ENCODE data around the gene TNIP2. TPM values are rescaled to one million over a fixed set of nuclear protein-coding genes. Genes with fewer than 3 reads are reported as not detected.

The TNIP2 gene
- total and polyA plus RNA-seq, 8 donors, result 11.4 to 25.4 (median 17.9) TPM

GRCh38 chr4:2798399-2799223 lies 42.5 kb upstream of the TNIP2 start:
- ATAC-seq, result no peak
- no peak for FAIRE-seq
- H3K4me3 ChIP-seq, result peak overlapping the region in 1 of 4 donors; percentile 26

GRCh38 chr4:2797545-2798305 lies 41.6 kb upstream of the TNIP2 start:
- intact Hi-C loops (cut with DNase I), result no loop called here
- Histone ChIP-seq H3K4me1 (peaks cover 29 to 77% (median 51%) of the 10 kb centered on the region in 3 donors), H3K4me3 (peak overlapping the region in 1 of 4 donors; percentile 26), H3K9me3 (no peaks in the 10 kb centered on the region), H3K36me3 (no peaks in the 10 kb centered on the region), H3K27me3 (no peaks in the 10 kb centered on the region), H3K27ac (peak overlapping the region in 3 of 4 donors; percentile 81 to 85 (median 84))
- TF ChIP-seq CTCF (IDR thresholded peaks at IDR 0.05), result no peak
- FAIRE-seq (no peak), ATAC-seq (peak; percentile 24 to 55 (median 30)), DNase-seq (peak; percentile 69 to 90 (median 81))
- WGBS, 2 donors, result 41% methylated on average over 23 of the region's 23 CpGs

More at GRCh38 chr4:2798399-2799223, 42.5 kb upstream of the TNIP2 start:
- no peak for TF ChIP-seq CTCF (IDR thresholded peaks at IDR 0.05)
- DNase-seq, result peak in 5 of 6 donors; percentile 40 to 75 (median 62)
- Histone ChIP-seq H3K36me3 (no peaks in the 10 kb centered on the region), H3K27ac (peak overlapping the region in 3 of 4 donors; percentile 81 to 85 (median 84)), H3K9me3 (no peaks in the 10 kb centered on the region), H3K4me1 (peaks cover 28 to 77% (median 51%) of the 10 kb centered on the region in 3 donors), H3K27me3 (no peaks in the 10 kb centered on the region)
- intact Hi-C loops (cut with DNase I), result no loop called here
- 72 to 74% methylated on average over 29 of the region's 29 CpGs for WGBS, 2 donors

- Histone ChIP-seq H3K4me3 (peak overlapping the region in 1 of 4 donors; percentile 26), H3K36me3 (no peaks in the 10 kb centered on the region), H3K27ac (peak overlapping the region; percentile 29 to 85 (median 82)), H3K9me3 (no peaks in the 10 kb centered on the region), H3K27me3 (no peaks in the 10 kb centered on the region), H3K4me1 (peaks cover 29 to 80% (median 51%) of the 10 kb centered on the region in 3 donors)
- ATAC-seq, result no peak
- 54 to 65% methylated on average over 13 of the region's 13 CpGs for WGBS, 2 donors
- no peak for TF ChIP-seq CTCF (IDR thresholded peaks at IDR 0.05)
- peak in 5 of 6 donors; percentile 26 to 66 (median 51) for DNase-seq
- FAIRE-seq, result no peak
- intact Hi-C loops (cut with DNase I), result no loop called here
Observed at GRCh38 chr4:2796849-2797544, 40.9 kb upstream of the TNIP2 start.

GRCh38 chr4:2795893-2796848 lies 40.0 kb upstream of the TNIP2 start:
- Histone ChIP-seq H3K27ac (peak overlapping the region; percentile 29 to 85 (median 82)), H3K4me3 (peak overlapping the region in 1 of 4 donors; percentile 80), H3K4me1 (peaks cover 29 to 81% (median 48%) of the 10 kb centered on the region in 3 donors), H3K9me3 (no peaks in the 10 kb centered on the region), H3K36me3 (no peaks in the 10 kb centered on the region), H3K27me3 (no peaks in the 10 kb centered on the region)
- WGBS, 2 donors, result 47 to 60% methylated on average over 27 of the region's 27 CpGs
- peak; percentile 91 to 96 (median 95) for DNase-seq
- TF ChIP-seq CTCF (IDR thresholded peaks at IDR 0.05), result no peak
- peak; percentile 37 to 68 (median 58) for ATAC-seq
- no peak for FAIRE-seq
- intact Hi-C loops (cut with DNase I), result no loop called here

All from pancreas (tissue), 10 donors.